ENCODE data around the gene AS3MT.

GRCh38 chr10:102850025-102850518 lies 19.2 kb upstream of the AS3MT start:
- no peak for TF ChIP-seq CTCF (IDR thresholded peaks at IDR 0.05)
- no peak for TF ChIP-seq POLR2A (IDR thresholded peaks at IDR 0.05)

Data from right lobe of liver (tissue), 4 donors.